PC-9 (cell line): ENCODE results near the gene CHST1. TPM values are rescaled to one million over a fixed set of nuclear protein-coding genes. Genes with fewer than 3 reads are reported as not detected.

ENCODE experiments used
- BruUV-seq: library from RNA; stranded (reverse); fragments of 400-500 nt; replicated peaks from 2 replicates; lab custom pipeline; 2021; lab: Mats Ljungman, UMichigan
- CTCF ChIA-PET: fragments of 300-600 bp; sonication (Branson Sonifier 250); formaldehyde crosslinking; loops from one replicate; lab custom pipeline; 2022; ENCODE audit warnings: antibody characterized with exemption; lab: Charles Lee
- POLR2A ChIA-PET: fragments of 300-600 bp; sonication (Branson Sonifier 250); formaldehyde crosslinking; loops from one replicate; lab custom pipeline; 2022; ENCODE audit warnings: antibody characterized with exemption; ENCODE audit not compliant: unreplicated experiment; lab: Charles Lee
- DNase-seq, 2 experiments: peaks; one replicate each; pipeline versions ENCODE4 v3.0.0 to v3.0.0-alpha.2; 2015 to 2022; ENCODE audit warnings: mixed read lengths in 1 of 2
- H2AFZ ChIP-seq: fragments of 200-600 bp; sonication (generic); 2 replicates; pipeline ENCODE4 v1.8.1; 2017; ENCODE audit warnings: antibody characterized with exemption
- H3F3A ChIP-seq: fragments of 200-600 bp; sonication (generic); 2 replicates; pipeline ENCODE4 v1.8.1; 2017; ENCODE audit warnings: antibody characterized with exemption, mild to moderate bottlenecking, low read depth; ENCODE audit not compliant: insufficient read depth
- H3K27ac ChIP-seq: fragments of 200-600 bp; sonication (generic); 2 replicates; pipeline ENCODE4 v1.6.1; 2016; ENCODE audit warnings: mixed run types
- H3K27me3 ChIP-seq: fragments of 200-600 bp; sonication (generic); 2 replicates; pipeline ENCODE4 v1.6.1; 2016; ENCODE audit warnings: low read depth, mixed run types; ENCODE audit not compliant: insufficient read depth
- H3K36me3 ChIP-seq: fragments of 200-600 bp; sonication (generic); 2 replicates; pipeline ENCODE4 v1.6.1; 2016; ENCODE audit warnings: low read depth, mixed run types
- H3K4me1 ChIP-seq: fragments of 200-600 bp; sonication (generic); replicated peaks from 2 replicates; pipeline ENCODE4 v1.6.1; 2016; ENCODE audit warnings: mixed run types; ENCODE audit not compliant: insufficient read depth
- H3K4me2 ChIP-seq: fragments of 200-600 bp; sonication (generic); 2 replicates; pipeline ENCODE4 v1.6.1; 2017; ENCODE audit warnings: mixed run types
- H3K4me3 ChIP-seq: fragments of 200-600 bp; sonication (generic); 2 replicates; pipeline ENCODE4 v1.6.1; 2016; ENCODE audit warnings: mixed run types
- H3K79me2 ChIP-seq: fragments of 200-600 bp; sonication (generic); 2 replicates; pipeline ENCODE4 v1.6.1; 2017; ENCODE audit warnings: low read depth, mixed run types
- H3K9me2 ChIP-seq: fragments of 200-600 bp; sonication (generic); 2 replicates; pipeline ENCODE4 v1.8.1; 2017; ENCODE audit warnings: mild to moderate bottlenecking; ENCODE audit not compliant: insufficient read depth
- H3K9me3 ChIP-seq: fragments of 200-600 bp; sonication (generic); 2 replicates; pipeline ENCODE4 v1.8.1; 2016; ENCODE audit warnings: low read depth; ENCODE audit not compliant: insufficient read depth
- H4K20me1 ChIP-seq: fragments of 200-600 bp; sonication (generic); 2 replicates; pipeline ENCODE4 v1.8.1; 2017; ENCODE audit not compliant: insufficient read depth
- EZH2 ChIP-seq: fragments of 200-600 bp; sonication (generic); IDR thresholded peaks from 2 replicates; pipeline ENCODE4 v1.8.0; 2017; ENCODE audit warnings: antibody characterized with exemption, low read depth
- intact Hi-C: fragments of 100-400 bp; cut with micrococcal nuclease; formaldehyde crosslinking; loops from one replicate; pipeline ENCODE4 v1.10.0; 2022; ENCODE audit not compliant: unreplicated experiment
- total RNA-seq: library from RNA; stranded (reverse); gene quantifications from 2 replicates; pipeline ENCODE4 v1.2.3, GENCODE V29; 2021
- TF ChIP-seq, protein P1 (sequence below): fragments of 200-600 bp; sonication (generic); conservative IDR thresholded peaks from 2 replicates; pipeline ENCODE4 v1.6.1; 2017; ENCODE audit warnings: mixed run types, antibody characterized with exemption, mild to moderate bottlenecking, moderate library complexity

Gene CHST1
- total RNA-seq, 1 experiment from 2014 or later, result not detected

DNA sequence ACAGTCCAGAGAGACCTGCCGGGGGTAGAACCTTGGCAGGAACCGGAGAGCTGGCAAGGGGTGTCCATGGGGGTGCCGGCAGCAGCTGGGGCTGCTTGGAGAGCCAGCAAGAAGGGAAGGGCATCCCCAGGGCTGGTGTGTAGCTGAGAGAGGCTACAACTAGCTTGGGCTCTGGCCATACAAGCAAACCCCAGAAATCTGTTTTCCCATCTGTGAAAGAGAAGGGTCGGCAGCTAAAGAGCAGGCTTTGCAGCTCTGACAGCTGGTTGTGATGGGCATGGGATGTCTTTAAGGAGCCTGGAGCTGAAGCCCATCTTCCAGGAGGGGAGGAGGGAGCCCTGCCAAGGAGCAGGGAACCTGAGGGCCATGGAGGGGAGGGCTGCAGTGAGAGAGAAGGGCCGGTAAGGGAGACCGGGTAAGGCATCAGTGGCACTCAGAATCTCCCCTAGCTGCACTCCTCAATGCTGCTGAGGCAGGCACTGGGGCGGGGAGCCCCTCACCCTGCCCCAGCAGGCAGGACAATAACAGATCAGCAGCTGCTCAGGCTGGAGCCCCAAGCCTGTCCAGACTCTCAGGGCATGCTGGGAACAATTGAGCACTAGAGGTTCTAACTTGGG, 3.9 kb downstream of the CHST1 start:
- Histone ChIP-seq H3K27ac (no peak overlapping the region), H3K4me2 (no peak overlapping the region), H3K79me2 (no peaks in the 10 kb centered on the region), H3K4me3 (no peak overlapping the region), H3K36me3 (no peaks in the 10 kb centered on the region), H3K9me3 (no peaks in the 10 kb centered on the region), H2AFZ (no peak overlapping the region), H3K27me3 (peaks cover 90% of the 10 kb centered on the region), H3K4me1 (no peaks in the 10 kb centered on the region), H4K20me1 (peaks cover 3% of the 10 kb centered on the region; the same call in 1 of the 2 replicates), H3F3A (no peaks in the 10 kb centered on the region), H3K9me2 (no peaks in the 10 kb centered on the region)
- BruUV-seq, result no TSS peak
- intact Hi-C loops, result no loop called here
- ChIA-PET CTCF (no interaction called here), POLR2A (no interaction called here)
- TF ChIP-seq, protein P1, sequence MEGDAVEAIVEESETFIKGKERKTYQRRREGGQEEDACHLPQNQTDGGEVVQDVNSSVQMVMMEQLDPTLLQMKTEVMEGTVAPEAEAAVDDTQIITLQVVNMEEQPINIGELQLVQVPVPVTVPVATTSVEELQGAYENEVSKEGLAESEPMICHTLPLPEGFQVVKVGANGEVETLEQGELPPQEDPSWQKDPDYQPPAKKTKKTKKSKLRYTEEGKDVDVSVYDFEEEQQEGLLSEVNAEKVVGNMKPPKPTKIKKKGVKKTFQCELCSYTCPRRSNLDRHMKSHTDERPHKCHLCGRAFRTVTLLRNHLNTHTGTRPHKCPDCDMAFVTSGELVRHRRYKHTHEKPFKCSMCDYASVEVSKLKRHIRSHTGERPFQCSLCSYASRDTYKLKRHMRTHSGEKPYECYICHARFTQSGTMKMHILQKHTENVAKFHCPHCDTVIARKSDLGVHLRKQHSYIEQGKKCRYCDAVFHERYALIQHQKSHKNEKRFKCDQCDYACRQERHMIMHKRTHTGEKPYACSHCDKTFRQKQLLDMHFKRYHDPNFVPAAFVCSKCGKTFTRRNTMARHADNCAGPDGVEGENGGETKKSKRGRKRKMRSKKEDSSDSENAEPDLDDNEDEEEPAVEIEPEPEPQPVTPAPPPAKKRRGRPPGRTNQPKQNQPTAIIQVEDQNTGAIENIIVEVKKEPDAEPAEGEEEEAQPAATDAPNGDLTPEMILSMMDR, result no peak
- no peak for TF ChIP-seq EZH2
- no peak for DNase-seq

DNA sequence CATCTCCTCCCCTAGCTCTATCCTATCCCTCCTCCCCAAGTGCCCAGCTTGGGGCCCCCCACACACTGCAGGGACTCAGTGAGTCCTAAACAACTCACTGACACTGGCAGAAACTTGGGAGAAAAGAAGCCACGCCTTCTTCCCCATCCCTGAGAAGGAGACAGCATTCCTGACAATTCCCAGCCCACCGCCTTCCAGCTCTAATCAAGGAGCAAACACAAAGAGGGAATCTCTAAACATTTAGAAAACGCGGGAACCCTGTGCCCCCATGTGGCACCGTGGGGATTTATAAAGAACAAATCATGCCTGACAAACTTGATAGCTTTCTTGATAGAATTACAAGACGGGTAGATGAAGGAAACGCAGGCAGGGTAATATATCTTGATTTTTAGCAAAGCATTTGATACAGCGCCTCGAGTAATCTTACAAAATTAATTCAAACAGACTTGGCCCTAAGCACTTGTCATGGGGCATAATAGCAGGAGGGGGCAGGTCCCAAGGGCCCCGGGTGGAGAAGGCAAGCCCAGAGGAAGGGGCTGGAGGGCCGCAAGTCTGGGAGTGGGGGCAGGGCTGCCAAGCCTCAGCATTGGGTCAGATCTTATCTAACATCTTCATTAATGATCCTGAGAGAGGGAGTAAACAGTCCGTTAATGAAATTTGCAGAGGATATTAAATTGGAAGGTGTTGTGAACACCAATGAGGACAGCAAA, 4.5 kb downstream of the CHST1 start:
- no peaks in the 10 kb centered on the region for H3K4me1 ChIP-seq
- no peaks in the 10 kb centered on the region for H3F3A ChIP-seq
- no peak for TF ChIP-seq EZH2
- TF ChIP-seq, protein P1, result no peak
- H3K79me2 ChIP-seq, result no peaks in the 10 kb centered on the region
- no peak overlapping the region for H3K4me3 ChIP-seq
- ChIA-PET CTCF (no interaction called here), POLR2A (no interaction called here)
- no TSS peak for BruUV-seq
- H3K4me2 ChIP-seq, result no peak overlapping the region
- no peak for DNase-seq
- H3K27me3 ChIP-seq, result peaks cover 89% of the 10 kb centered on the region
- no peaks in the 10 kb centered on the region for H3K9me3 ChIP-seq
- intact Hi-C loops, result no loop called here
- H3K9me2 ChIP-seq, result no peaks in the 10 kb centered on the region
- H3K36me3 ChIP-seq, result no peaks in the 10 kb centered on the region
- no peak overlapping the region for H3K27ac ChIP-seq
- peaks cover 3% of the 10 kb centered on the region; the same call in 1 of the 2 replicates for H4K20me1 ChIP-seq
- no peak overlapping the region for H2AFZ ChIP-seq

DNA sequence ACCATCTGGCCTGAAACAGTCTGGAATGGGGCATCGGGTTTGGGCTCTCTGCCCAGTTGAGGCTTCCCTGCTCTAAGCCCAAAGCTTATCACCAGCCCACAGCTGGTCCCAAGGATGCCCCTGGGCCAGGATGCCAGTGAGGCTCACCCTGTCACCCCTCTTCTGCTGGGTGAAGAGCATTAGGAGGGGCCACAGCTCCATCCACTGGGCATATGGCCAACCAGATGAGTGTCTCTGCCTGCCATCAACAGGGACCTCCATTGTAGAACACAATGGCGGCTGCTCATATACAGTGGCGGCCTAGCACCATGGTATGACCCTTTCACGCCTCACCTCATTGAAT, 5.6 kb downstream of the CHST1 start:
- Histone ChIP-seq H3K9me2 (no peaks in the 10 kb centered on the region), H3K4me2 (no peak overlapping the region), H3K4me3 (no peak overlapping the region), H4K20me1 (peaks cover 3% of the 10 kb centered on the region; the same call in 1 of the 2 replicates), H3K27me3 (peaks cover 97% of the 10 kb centered on the region), H2AFZ (no peak overlapping the region), H3K9me3 (no peaks in the 10 kb centered on the region), H3K36me3 (no peaks in the 10 kb centered on the region), H3K27ac (no peak overlapping the region), H3K4me1 (no peaks in the 10 kb centered on the region), H3F3A (no peaks in the 10 kb centered on the region), H3K79me2 (no peaks in the 10 kb centered on the region)
- ChIA-PET CTCF (no interaction called here), POLR2A (no interaction called here)
- TF ChIP-seq, protein P1, result no peak
- no peak for TF ChIP-seq EZH2
- intact Hi-C loops, result no loop called here
- DNase-seq, result no peak
- no TSS peak for BruUV-seq
